Measurements from ENCODE around the gene SLC39A11. TPM values are rescaled to one million over a fixed set of nuclear protein-coding genes. Genes with fewer than 3 reads are reported as not detected.
"Not testable (repeated sequence)": the region's sequence is repeated elsewhere in the genome, so short reads cannot be mapped to it uniquely, and the experiment has no call there.

The SLC39A11 gene
- total RNA-seq, 1 experiment from 2014 or later, result 18.6 TPM

DNA sequence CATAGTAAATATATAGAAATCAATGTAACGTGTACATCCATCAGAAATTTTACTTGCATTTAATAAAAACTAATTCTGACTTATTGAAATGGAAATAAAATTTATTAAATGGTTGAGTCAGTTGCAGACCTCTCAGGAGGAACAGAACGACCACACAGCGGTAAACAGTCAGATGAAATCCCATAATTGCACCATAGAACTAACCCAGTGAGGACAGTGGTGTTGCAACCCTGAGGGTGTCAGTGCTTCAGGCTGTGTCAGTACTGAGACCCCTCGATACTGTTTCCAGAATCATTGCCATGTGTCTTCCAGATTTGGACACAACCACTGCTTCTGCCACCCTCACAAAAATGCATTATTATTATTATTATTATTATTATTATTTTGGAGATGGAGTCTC lies 43.3 kb upstream of the SLC39A11 start:
- H3K36me3 ChIP-seq (ENCODE audit: insufficient read depth, low read length, poor library complexity, severe bottlenecking), result no peaks in the 10 kb centered on the region
- no peaks in the 10 kb centered on the region for H3K9me3 ChIP-seq (ENCODE audit: low read depth, low read length, poor library complexity, severe bottlenecking)
- BruUV-seq (replicated peaks), result no TSS peak
- ChIA-PET POLR2A (ENCODE audit: low non-redundant PET) (no interaction called here), CTCF (no interaction called here)
- no peak overlapping the region for H3K4me3 ChIP-seq (ENCODE audit: low read depth, low read length, poor library complexity, severe bottlenecking)
- peaks cover 5% of the 10 kb centered on the region for H3K4me1 ChIP-seq (ENCODE audit: insufficient read depth, low read length, poor library complexity, severe bottlenecking)
- no peak for DNase-seq (ENCODE audit: low spot score)
- H3K27me3 ChIP-seq (replicated peaks; ENCODE audit: insufficient read depth, low read depth, low read length, poor library complexity), result no peaks in the 10 kb centered on the region
- intact Hi-C loops (cut with micrococcal nuclease; ENCODE audit: unreplicated experiment), result no loop called here
- H3K27ac ChIP-seq (ENCODE audit: low read depth, low read length, poor library complexity, severe bottlenecking), result no peak overlapping the region
- TF ChIP-seq EZH2 (IDR thresholded peaks at IDR 0.05; ENCODE audit: borderline replicate concordance, low read depth, low read length, poor library complexity, severe bottlenecking), result no peak
- TF ChIP-seq, protein P1, sequence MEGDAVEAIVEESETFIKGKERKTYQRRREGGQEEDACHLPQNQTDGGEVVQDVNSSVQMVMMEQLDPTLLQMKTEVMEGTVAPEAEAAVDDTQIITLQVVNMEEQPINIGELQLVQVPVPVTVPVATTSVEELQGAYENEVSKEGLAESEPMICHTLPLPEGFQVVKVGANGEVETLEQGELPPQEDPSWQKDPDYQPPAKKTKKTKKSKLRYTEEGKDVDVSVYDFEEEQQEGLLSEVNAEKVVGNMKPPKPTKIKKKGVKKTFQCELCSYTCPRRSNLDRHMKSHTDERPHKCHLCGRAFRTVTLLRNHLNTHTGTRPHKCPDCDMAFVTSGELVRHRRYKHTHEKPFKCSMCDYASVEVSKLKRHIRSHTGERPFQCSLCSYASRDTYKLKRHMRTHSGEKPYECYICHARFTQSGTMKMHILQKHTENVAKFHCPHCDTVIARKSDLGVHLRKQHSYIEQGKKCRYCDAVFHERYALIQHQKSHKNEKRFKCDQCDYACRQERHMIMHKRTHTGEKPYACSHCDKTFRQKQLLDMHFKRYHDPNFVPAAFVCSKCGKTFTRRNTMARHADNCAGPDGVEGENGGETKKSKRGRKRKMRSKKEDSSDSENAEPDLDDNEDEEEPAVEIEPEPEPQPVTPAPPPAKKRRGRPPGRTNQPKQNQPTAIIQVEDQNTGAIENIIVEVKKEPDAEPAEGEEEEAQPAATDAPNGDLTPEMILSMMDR (conservative IDR thresholded peaks at IDR 0.05; ENCODE audit: low read depth, low read length), result no peak

DNA sequence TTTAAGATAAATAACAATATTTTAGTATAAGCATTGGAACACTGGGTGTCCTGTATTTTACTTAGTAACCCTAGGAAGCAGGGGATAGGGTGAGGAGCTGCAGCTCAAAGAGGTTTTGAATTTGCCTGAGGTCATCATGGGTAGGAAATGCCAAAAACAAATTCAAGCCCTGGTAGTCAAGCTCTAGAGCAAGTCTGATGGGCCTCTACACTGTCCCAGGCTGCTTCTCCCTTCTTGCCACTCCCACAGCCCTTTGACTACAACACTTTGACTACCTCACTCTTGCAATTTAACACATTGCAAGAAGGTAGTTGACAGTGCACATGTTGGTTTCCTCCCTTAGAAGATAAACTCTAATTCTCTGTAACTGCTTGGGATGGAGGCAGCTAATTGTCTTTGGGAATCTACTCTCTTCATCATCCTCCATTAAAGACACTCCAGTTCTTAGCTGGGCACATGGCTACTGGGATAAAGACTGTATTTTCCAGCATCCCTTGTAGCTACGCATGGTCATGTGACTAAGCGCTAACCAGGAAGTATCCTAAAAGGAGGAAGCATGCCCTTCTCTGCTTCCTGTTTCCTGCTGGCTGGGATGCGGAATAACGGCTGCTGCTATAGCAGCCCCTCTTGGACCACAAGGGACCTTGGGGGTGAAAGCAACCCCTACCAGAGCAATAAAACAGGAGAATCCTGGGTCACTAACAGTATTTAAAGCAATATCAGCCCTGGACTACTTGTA lies 41.6 kb upstream of the SLC39A11 start:
- H3K36me3 ChIP-seq (ENCODE audit: insufficient read depth, low read length, poor library complexity, severe bottlenecking), result no peaks in the 10 kb centered on the region
- intact Hi-C loops (cut with micrococcal nuclease; ENCODE audit: unreplicated experiment), result no loop called here

DNA sequence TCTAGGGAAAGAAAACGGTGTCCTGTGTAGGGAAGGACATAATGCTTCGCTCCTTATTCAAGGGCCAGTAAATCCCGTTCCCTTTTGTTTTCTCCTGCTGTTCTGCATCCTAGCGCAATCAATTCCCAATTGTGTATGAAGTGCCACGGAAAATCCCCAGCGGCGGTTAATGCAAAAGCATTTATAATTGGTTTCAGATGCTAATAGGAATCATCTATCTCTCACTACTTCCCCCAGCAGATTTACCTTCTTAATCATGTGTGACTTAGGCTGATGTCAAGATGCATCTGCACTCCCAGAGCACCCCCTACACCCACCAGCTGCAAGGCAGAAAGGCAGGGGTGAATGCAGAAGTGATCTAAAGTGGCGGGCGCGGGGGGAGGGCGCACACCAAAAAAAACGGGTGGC lies 39.6 kb upstream of the SLC39A11 start:
- no peak overlapping the region for H3K4me3 ChIP-seq (ENCODE audit: low read depth, low read length, poor library complexity, severe bottlenecking)
- no peaks in the 10 kb centered on the region for H3K36me3 ChIP-seq (ENCODE audit: insufficient read depth, low read length, poor library complexity, severe bottlenecking)
- intact Hi-C loops (cut with micrococcal nuclease; ENCODE audit: unreplicated experiment), result no loop called here
- ChIA-PET CTCF (no interaction called here), POLR2A (ENCODE audit: low non-redundant PET) (no interaction called here)
- peak; percentile 73 for DNase-seq (ENCODE audit: low spot score)
- H3K4me1 ChIP-seq (ENCODE audit: insufficient read depth, low read length, poor library complexity, severe bottlenecking), result peaks cover 5% of the 10 kb centered on the region
- no peak overlapping the region for H3K27ac ChIP-seq (ENCODE audit: low read depth, low read length, poor library complexity, severe bottlenecking)
- TF ChIP-seq EZH2 (IDR thresholded peaks at IDR 0.05; ENCODE audit: borderline replicate concordance, low read depth, low read length, poor library complexity, severe bottlenecking), result no peak
- TF ChIP-seq, protein P1 (conservative IDR thresholded peaks at IDR 0.05; ENCODE audit: low read depth, low read length), result no peak
- no peaks in the 10 kb centered on the region for H3K27me3 ChIP-seq (replicated peaks; ENCODE audit: insufficient read depth, low read depth, low read length, poor library complexity)
- no TSS peak for BruUV-seq (replicated peaks)
- H3K9me3 ChIP-seq (ENCODE audit: low read depth, low read length, poor library complexity, severe bottlenecking), result no peaks in the 10 kb centered on the region

More for the DNA sequence above, 41.6 kb upstream of the SLC39A11 start:
- no TSS peak for BruUV-seq (replicated peaks)
- CTCF ChIA-PET, result no interaction called here
- Histone ChIP-seq H3K27me3 (replicated peaks; ENCODE audit: insufficient read depth, low read depth, low read length, poor library complexity) (no peaks in the 10 kb centered on the region), H3K9me3 (ENCODE audit: low read depth, low read length, poor library complexity, severe bottlenecking) (no peaks in the 10 kb centered on the region), H3K27ac (ENCODE audit: low read depth, low read length, poor library complexity, severe bottlenecking) (no peak overlapping the region), H3K4me1 (ENCODE audit: insufficient read depth, low read length, poor library complexity, severe bottlenecking) (peaks cover 5% of the 10 kb centered on the region), H3K4me3 (ENCODE audit: low read depth, low read length, poor library complexity, severe bottlenecking) (no peak overlapping the region)
- POLR2A ChIA-PET (ENCODE audit: low non-redundant PET), result interaction anchor here (0.6 kb wide), 1 partner anchor 16 kb away, joined by 10 read pairs; no protein-coding TSS in a partner anchor
- DNase-seq (ENCODE audit: low spot score), result no peak
- TF ChIP-seq, protein P1 (conservative IDR thresholded peaks at IDR 0.05; ENCODE audit: low read depth, low read length), result no peak
- no peak for TF ChIP-seq EZH2 (IDR thresholded peaks at IDR 0.05; ENCODE audit: borderline replicate concordance, low read depth, low read length, poor library complexity, severe bottlenecking)

DNA sequence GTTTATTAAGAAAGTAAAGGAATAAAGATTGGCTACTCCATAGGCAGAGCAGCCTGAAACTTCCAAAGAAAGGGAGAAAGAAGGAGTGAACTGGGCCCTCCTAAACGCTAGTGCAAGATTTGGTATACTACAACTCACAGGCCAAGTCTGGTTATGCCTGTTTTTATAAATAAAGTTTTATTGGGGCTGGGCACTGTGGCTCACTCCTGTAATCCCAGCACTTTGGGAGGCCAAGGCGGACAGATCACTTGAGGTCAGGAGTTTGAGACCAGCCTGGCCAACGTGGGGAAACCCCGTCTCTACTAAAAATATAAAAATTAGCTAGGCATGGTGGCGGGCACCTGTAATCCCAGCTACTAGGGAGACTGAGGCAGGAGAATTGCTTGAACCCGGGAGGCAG lies 39.0 kb upstream of the SLC39A11 start:
- POLR2A ChIA-PET (ENCODE audit: low non-redundant PET); CTCF ChIA-PET: not testable (repeated sequence)

More for the DNA sequence above, 39.0 kb upstream of the SLC39A11 start:
- BruUV-seq (replicated peaks); H3K4me1 ChIP-seq (ENCODE audit: insufficient read depth, low read length, poor library complexity, severe bottlenecking); H3K36me3 ChIP-seq (ENCODE audit: insufficient read depth, low read length, poor library complexity, severe bottlenecking); DNase-seq (ENCODE audit: low spot score); intact Hi-C loops (cut with micrococcal nuclease; ENCODE audit: unreplicated experiment); H3K27me3 ChIP-seq (replicated peaks; ENCODE audit: insufficient read depth, low read depth, low read length, poor library complexity); H3K27ac ChIP-seq (ENCODE audit: low read depth, low read length, poor library complexity, severe bottlenecking); H3K9me3 ChIP-seq (ENCODE audit: low read depth, low read length, poor library complexity, severe bottlenecking); H3K4me3 ChIP-seq (ENCODE audit: low read depth, low read length, poor library complexity, severe bottlenecking): not testable (repeated sequence)
